GM12878 (cell line): ENCODE measurements around the gene COL17A1. TPM values are rescaled to one million over a fixed set of nuclear protein-coding genes. Genes with fewer than 3 reads are reported as not detected.

Source experiments
- ATAC-seq: fragments of 200-7000 bp; cut with Tn5 transposase; 3 replicates; pipeline ENCODE4 v1.9.1; 2020; ENCODE audit warnings: mild to moderate bottlenecking, moderate library complexity
- BruUV-seq: library from RNA; stranded (reverse); fragments of 400-500 nt; replicated peaks from 2 replicates; lab custom pipeline; 2021; lab: Mats Ljungman, UMichigan
- CTCF ChIA-PET: fragments of 300-600 bp; sonication (Branson Sonifier 250); formaldehyde crosslinking; extraction: SDS; loops from one replicate; lab custom pipeline; 2021; ENCODE audit warnings: inconsistent platforms; lab: Yijun Ruan, JAX
- POLR2A ChIA-PET: fragments of 350-600 bp; formaldehyde crosslinking; extraction: SDS; loops from one replicate; lab custom pipeline; 2021; ENCODE audit warnings: inconsistent platforms; lab: Charles Lee
- RAD21 ChIA-PET: fragments of 300-600 bp; sonication (Branson Sonifier 250); formaldehyde crosslinking; loops from one replicate; lab custom pipeline; 2023; ENCODE audit warnings: antibody characterized with exemption; ENCODE audit not compliant: unreplicated experiment; lab: Charles Lee
- SMC1A ChIA-PET: fragments of 300-600 bp; sonication (Branson Sonifier 250); formaldehyde crosslinking; loops from one replicate; lab custom pipeline; 2023; ENCODE audit not compliant: unreplicated experiment, uncharacterized antibody; lab: Charles Lee
- DNase-seq: peaks from one replicate; pipeline ENCODE4 v3.0.0-alpha.2; 2011; ENCODE audit warnings: low read depth, low spot score
- FAIRE-seq: peaks from 3 replicates; lab custom pipeline; 2011; peaks lifted over from hg19 to GRCh38; lab: Jason Lieb, UNC
- H2AFZ ChIP-seq: 2 replicates; pipeline ENCODE4 v1.6.0; 2011; ENCODE audit warnings: low read depth, low read length, control low read depth; ENCODE audit not compliant: control insufficient read depth
- H3K27ac ChIP-seq: 2 replicates; pipeline ENCODE4 v1.5.1; 2011; ENCODE audit warnings: control low read depth; ENCODE audit not compliant: control insufficient read depth, insufficient read depth
- H3K27me3 ChIP-seq, 2 experiments: replicated peaks in 1 of 2; 2 replicates each; pipeline versions ENCODE4 v1.6.0 to v1.6.1; 2011; ENCODE audit warnings: low read length in 1 of 2; ENCODE audit not compliant: control insufficient read depth in 2 of 2, insufficient read depth in 2 of 2
- H3K36me3 ChIP-seq, 2 experiments: 2 replicates each; pipeline ENCODE4 v1.5.1; 2011; ENCODE audit warnings: low read length in 1 of 2; ENCODE audit not compliant: control insufficient read depth in 2 of 2, insufficient read depth in 2 of 2
- H3K4me1 ChIP-seq: 2 replicates; pipeline ENCODE4 v1.6.1; 2011; ENCODE audit warnings: mild to moderate bottlenecking, low read length, moderate library complexity, mixed read lengths; ENCODE audit not compliant: control insufficient read depth, insufficient read depth
- H3K4me2 ChIP-seq: 2 replicates; pipeline ENCODE4 v1.6.0; 2011; ENCODE audit warnings: control low read depth; ENCODE audit not compliant: control insufficient read depth, insufficient read depth
- H3K4me3 ChIP-seq: fragments of 200-600 bp; sonication (generic); 2 replicates; pipeline ENCODE4 v1.5.1; 2016
- H3K79me2 ChIP-seq: 2 replicates; pipeline ENCODE4 v1.6.0; 2011; ENCODE audit warnings: low read length; ENCODE audit not compliant: control insufficient read depth, insufficient read depth
- H3K9ac ChIP-seq: 2 replicates; pipeline ENCODE4 v1.8.0; 2011; ENCODE audit warnings: low read length, control low read depth, mixed read lengths; ENCODE audit not compliant: control insufficient read depth, insufficient read depth
- H3K9me3 ChIP-seq: replicated peaks from 3 replicates; pipeline ENCODE4 v1.5.1; 2011; ENCODE audit warnings: mild to moderate bottlenecking, low read length; ENCODE audit not compliant: control insufficient read depth, insufficient read depth
- H4K20me1 ChIP-seq: 2 replicates; pipeline ENCODE4 v1.6.0; 2011; ENCODE audit not compliant: control insufficient read depth, insufficient read depth
- BRCA1 ChIP-seq: IDR thresholded peaks from 2 replicates; pipeline ENCODE4 v1.6.1; 2011; ENCODE audit warnings: low read depth, low read length, improper control_type of control experiment
- IKZF2 ChIP-seq, 2 experiments: fragments of 450-650 bp; IDR thresholded peaks; 2 replicates each; pipeline ENCODE4 v1.6.1; 2017; ENCODE audit warnings: mild to moderate bottlenecking in 2 of 2, moderate library complexity in 2 of 2
- POLR2A ChIP-seq: IDR thresholded peaks from 2 replicates; pipeline ENCODE4 v1.6.1; 2011; ENCODE audit warnings: low read depth, mild to moderate bottlenecking, low read length
- SMC3 ChIP-seq: IDR thresholded peaks from 2 replicates; pipeline ENCODE4 v1.6.1; 2011; ENCODE audit warnings: low read length, improper control_type of control experiment, borderline replicate concordance
- SRF ChIP-seq, 2 experiments: IDR thresholded peaks; 2 replicates each; pipeline ENCODE4 v1.6.1; 2011; ENCODE audit warnings: low read depth in 2 of 2, low read length in 2 of 2, mild to moderate bottlenecking in 1 of 2, moderate library complexity in 1 of 2
- WGBS: methylation state at CpG from one replicate; pipeline ENCODE4 v1.1.6; 2016; ENCODE audit warnings: low lambda C conversion rate; ENCODE audit not compliant: insufficient replicate concordance, insufficient coverage; ENCODE audit errors: missing lambda C conversion rate; 5-methylcytosine and 5-hydroxymethylcytosine counted together
- in situ Hi-C: fragments of 300-500 bp; cut with MboI; formaldehyde crosslinking; loops from 9 replicates; pipeline ENCODE4 v1.14.3; 2018; ENCODE audit warnings: mixed read lengths
- intact Hi-C: fragments of 100-400 bp; cut with micrococcal nuclease; formaldehyde crosslinking; loops from one replicate; pipeline ENCODE4 v1.14.2; 2022; ENCODE audit not compliant: unreplicated experiment
- polyA plus RNA-seq, 11 experiments: library from polyadenylated mRNA; depleted of rRNA in 4 of 11; unstranded in 6 of 11; stranded (reverse) in 5 of 11; fragments of >200 nt; fragmentation: Nextera tagmentation in 4 of 11; fragmentation: Illumina TruSeq in 1 of 11; extraction: Ambion mirVana in 4 of 11; extraction: Trizol in 1 of 11; gene quantifications; 1 replicate in 1 of 11; 2 replicates in 10 of 11; pipeline versions ENCODE4 v1.2.1 to v1.2.3, GENCODE V29; 2011 to 2016; ENCODE audit warnings: inconsistent platforms in 2 of 11, missing spikeins in 2 of 11, low read depth in 1 of 11
- total RNA-seq, 4 experiments: library from RNA; depleted of rRNA in 3 of 4; stranded (reverse); fragments of >200 nt in 3 of 4; fragmentation: Illumina TruSeq in 1 of 4; extraction: Trizol in 1 of 4; gene quantifications; 2 replicates each; pipeline versions ENCODE4 v1.2.1 to v1.2.3, GENCODE V29; 2013 to 2021
- TF ChIP-seq, protein P1 (sequence below): fragments of 450-650 bp; IDR thresholded peaks from 2 replicates; pipeline ENCODE4 v1.6.1; 2017; ENCODE audit warnings: mild to moderate bottlenecking, low read depth, inconsistent platforms; ENCODE audit not compliant: poor library complexity, severe bottlenecking
- TF ChIP-seq, protein P2 (sequence below): IDR thresholded peaks from 2 replicates; pipeline ENCODE4 v1.6.1; 2012; ENCODE audit warnings: low read depth, low read length, improper control_type of control experiment

The COL17A1 gene
- total and polyA plus RNA-seq, 10 of the 15 experiments (the other 5 are each of a cell fraction or from before 2014, with no cell fraction given), result 0.08 to 0.22 TPM; not detected in 8

DNA sequence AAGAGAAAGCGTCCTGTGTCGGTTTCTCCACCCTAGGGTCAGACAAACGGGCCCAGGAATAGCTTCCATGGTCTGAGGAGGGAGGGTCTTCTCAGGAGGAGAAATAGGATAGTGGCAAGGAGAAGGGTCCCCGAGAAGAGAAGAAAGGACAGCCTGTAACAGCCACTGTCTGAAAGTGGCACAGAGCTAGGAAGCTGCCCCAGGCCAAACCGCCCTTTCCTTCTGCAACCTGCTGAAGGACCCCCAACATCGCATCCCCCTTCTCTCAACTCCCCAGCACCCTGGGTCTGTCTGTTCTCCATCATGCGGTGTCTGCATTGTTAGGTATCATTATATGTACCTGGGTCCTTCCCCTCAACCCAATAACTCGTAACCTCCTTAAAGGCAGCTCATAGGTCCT, 47.1 kb downstream of the COL17A1 start (continued):
- TF ChIP-seq IKZF2 (IDR thresholded peaks at IDR 0.05) (no peak), BRCA1 (no peak), POLR2A (no peak), SMC3 (no peak)
- TF ChIP-seq, protein P1, sequence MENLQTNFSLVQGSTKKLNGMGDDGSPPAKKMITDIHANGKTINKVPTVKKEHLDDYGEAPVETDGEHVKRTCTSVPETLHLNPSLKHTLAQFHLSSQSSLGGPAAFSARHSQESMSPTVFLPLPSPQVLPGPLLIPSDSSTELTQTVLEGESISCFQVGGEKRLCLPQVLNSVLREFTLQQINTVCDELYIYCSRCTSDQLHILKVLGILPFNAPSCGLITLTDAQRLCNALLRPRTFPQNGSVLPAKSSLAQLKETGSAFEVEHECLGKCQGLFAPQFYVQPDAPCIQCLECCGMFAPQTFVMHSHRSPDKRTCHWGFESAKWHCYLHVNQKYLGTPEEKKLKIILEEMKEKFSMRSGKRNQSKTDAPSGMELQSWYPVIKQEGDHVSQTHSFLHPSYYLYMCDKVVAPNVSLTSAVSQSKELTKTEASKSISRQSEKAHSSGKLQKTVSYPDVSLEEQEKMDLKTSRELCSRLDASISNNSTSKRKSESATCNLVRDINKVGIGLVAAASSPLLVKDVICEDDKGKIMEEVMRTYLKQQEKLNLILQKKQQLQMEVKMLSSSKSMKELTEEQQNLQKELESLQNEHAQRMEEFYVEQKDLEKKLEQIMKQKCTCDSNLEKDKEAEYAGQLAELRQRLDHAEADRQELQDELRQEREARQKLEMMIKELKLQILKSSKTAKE, result no peak

DNA sequence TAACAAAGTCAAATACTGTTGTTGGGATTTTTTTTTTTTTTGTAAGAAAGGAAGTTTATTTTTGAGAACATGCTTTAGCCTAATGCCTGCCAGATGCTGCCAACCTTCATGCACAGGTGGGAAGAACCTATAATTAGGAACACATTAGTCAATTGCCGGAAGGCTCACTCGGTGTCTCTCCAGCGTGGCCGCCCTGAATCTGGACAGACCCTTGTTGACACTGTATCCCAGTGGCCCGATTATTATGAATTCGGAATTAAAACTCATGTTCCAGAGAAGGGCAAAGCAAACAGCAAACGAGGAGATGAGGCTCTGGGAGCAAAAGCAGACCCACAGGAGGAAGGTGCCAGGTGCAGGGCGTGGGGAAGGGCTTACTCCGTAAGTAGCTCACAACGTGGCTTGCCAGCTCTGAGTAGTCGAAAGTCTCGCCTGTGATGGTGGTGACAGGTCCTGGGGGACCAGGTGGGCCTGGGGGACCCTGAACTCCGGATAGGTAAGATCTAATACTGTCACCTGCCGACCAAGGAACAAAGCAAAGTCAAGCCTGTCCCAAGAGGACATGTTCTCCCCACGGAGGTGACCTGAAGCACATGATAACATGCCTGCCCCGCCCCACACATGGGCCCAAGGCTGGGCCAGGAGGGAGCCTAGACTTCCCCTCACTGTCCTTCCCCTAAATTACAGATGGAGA, 48.3 kb downstream of the COL17A1 start:
- SMC1A ChIA-PET, result interaction anchor here (0.6 kb wide), 1 partner anchor 9 kb away, joined by 4 read pairs; no protein-coding TSS in a partner anchor
- H3K4me3 ChIP-seq, result no peak overlapping the region
- ATAC-seq, result no peak
- H3K9me3 ChIP-seq, result no peaks in the 10 kb centered on the region
- no TSS peak for BruUV-seq
- no peak overlapping the region for H2AFZ ChIP-seq
- no peaks in the 10 kb centered on the region; a peak in 1 of 4 replicates for H3K27me3 ChIP-seq
- intact Hi-C loops (no loop called here), in situ Hi-C loops (no loop called here)
- H3K79me2 ChIP-seq, result no peaks in the 10 kb centered on the region
- 51% methylated on average over 16 of the region's 16 CpGs for WGBS
- H4K20me1 ChIP-seq, result no peaks in the 10 kb centered on the region
- no peaks in the 10 kb centered on the region for H3K36me3 ChIP-seq
- no peak for TF ChIP-seq SRF (IDR thresholded peaks at IDR 0.05; ENCODE audit: low read depth in 2 of 2, low read length in 2 of 2)
- TF ChIP-seq, protein P2, sequence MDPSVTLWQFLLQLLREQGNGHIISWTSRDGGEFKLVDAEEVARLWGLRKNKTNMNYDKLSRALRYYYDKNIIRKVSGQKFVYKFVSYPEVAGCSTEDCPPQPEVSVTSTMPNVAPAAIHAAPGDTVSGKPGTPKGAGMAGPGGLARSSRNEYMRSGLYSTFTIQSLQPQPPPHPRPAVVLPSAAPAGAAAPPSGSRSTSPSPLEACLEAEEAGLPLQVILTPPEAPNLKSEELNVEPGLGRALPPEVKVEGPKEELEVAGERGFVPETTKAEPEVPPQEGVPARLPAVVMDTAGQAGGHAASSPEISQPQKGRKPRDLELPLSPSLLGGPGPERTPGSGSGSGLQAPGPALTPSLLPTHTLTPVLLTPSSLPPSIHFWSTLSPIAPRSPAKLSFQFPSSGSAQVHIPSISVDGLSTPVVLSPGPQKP, result no peak
- FAIRE-seq, result no peak
- no peak for DNase-seq
- H3K27ac ChIP-seq, result no peak overlapping the region
- H3K4me1 ChIP-seq, result no peaks in the 10 kb centered on the region
- no peak overlapping the region for H3K4me2 ChIP-seq
- no peak overlapping the region for H3K9ac ChIP-seq
- CTCF ChIA-PET, result no interaction called here
- RAD21 ChIA-PET, result no interaction called here
- POLR2A ChIA-PET, result no interaction called here
